ENCODE data around the gene CDKN1B.
"Not testable (repeated sequence)": the region's sequence is repeated elsewhere in the genome, so short reads cannot be mapped to it uniquely, and the experiment has no call there.

Gene CDKN1B

DNA sequence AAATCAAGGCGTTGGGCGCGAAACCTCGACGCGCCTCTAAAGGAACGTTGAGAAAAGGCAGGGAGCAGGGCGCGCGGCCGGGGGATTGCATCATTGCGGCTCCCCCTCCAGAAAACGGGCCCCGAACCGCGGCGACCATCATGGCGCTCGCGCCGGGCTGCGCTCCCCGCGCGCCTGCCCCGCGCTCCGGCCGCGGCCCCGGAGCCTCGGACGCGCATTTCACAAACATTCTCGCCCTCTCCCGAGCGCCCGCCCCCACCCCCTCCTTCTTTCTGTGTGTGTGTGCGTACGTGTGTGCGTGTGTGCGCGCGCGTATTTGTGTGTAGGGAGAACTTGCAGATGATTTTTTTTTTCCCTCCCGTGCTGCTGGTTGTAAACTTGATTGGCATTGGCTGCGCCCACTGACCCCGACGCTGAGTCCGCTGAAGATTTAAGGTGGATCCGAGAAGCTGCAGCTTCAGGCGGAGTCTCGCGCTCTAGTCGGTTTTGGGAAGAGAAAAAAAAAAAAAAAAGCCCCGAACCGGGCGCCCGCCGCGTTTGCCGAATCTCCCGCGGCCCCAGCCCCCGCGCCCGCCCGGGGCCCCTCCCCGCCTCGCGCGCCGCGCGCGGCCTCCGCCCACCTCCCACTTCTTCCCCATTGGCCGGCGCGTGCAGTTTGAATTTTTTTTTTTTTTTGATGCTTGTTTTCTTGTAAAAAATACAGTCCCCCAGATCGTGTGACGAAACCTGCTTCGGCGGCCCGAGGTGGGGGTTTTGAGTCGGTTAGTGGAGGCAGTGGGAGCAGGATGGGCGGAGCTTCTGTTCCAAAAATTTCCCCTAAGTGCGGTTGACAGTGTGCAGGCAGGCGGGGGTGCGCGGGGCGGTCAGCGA, 8.2 kb downstream of the CDKN1B start:
- peak; percentile 93 for DNase-seq

DNA sequence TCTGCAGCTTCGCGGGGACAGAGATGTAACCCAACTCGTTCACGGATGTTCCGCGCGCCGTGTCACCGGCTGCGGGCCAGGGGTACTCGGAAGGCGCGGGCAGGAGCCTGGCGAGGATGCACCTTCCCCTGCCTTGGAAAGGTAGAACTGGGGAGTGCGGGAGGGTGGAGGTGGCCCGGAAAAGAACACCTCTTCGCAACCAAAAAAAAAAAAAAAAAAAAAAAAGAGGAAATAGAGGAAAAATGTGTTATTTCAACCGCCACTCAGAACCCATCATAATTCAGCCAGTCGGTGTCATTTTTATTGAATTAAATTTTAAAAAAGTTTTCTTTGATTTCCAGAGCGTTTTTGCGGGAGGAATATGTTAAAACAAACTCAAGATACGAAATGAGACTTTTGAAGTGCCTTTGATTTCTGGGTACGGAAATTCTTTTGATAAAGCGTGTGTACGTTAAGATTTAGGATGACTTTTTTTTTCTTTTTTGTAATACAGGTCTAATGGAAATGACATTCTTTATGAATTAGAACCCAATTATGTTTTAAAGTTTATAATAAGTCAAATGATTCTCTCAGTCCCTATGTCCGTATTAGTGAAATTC, 8.9 kb downstream of the CDKN1B start:
- DNase-seq = no peak

DNA sequence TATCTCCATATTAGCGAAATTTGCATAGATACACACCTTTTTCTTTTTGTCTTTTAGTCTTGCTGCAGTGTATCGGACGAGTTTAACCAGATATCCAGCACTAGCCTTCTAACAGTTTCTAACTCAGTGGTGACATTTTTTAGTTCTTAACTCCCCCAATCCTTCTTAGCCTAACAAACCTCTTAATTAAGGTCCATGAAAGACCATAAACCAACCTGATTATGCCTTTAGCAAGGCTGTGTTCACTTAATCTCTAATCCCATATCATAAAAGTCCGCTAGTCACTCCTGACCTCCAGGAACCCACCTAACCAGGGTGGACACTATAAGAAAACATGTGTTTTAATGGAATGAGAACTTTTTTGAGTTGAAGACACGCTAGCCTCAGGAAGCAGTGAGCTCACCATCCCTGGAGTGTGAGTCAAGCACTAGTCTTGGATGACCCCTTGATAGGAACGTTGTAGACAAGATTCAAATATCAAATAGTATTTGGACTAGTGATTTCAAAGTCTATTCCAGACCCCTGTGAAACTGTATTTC, 9.5 kb downstream of the CDKN1B start:
- DNase-seq = no peak

DNA sequence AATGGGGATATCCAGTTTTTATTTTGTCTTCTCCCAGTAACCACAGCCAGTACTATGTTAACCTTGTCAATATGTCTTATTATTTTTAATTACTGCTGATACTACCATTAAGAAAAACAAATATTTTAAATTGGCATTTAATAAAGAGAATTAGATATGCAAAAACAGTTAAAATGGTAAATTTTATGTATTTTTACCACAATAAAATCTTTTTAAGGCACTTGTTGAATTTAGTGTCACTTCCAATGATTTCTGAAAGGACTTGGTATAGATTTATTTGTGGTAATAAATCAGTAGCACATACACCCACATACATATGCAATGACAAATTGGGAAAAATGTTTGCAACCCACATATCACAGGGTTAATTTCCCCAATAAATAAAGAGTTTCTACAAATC, 14.0 kb downstream of the CDKN1B start:
- no peak for DNase-seq

DNA sequence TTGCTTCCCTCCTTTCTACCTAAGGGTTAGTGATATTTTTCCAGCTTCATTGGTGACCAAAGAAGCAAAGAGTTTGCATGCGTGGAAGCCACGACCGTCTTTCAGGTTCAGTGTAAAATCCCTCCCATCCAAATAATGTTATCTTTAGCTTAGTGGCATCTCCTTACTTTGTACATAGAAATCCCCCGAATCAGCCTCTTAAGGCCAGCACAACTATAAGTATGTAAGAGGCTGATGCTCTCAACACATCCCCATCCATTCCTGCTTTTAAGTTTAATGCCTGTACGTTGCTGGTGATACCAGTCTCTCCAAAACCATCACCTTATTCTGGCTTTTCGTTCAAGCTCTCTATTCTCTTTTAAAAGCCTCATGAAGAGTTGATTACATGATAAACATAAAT, 14.6 kb downstream of the CDKN1B start:
- no peak for DNase-seq

DNA sequence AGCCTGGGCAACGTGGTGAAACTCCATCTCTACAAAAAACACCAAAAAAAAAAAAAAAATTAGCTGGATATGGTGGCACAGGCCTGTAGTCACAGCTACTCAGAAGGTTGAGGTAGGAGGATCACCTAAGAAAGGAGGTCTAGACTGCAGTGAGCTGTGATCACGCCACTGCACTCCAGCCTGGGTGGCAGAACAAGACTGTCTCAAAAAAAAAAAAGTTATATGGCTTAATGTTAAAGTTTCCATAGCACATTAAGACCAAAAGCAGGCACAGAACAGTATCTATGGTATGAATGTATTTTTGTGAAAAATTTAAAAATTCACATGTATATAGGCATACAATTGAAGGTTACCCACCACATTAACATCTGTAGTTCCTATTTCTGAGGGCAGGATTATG, 15.9 kb downstream of the CDKN1B start:
- no peak for DNase-seq

DNA sequence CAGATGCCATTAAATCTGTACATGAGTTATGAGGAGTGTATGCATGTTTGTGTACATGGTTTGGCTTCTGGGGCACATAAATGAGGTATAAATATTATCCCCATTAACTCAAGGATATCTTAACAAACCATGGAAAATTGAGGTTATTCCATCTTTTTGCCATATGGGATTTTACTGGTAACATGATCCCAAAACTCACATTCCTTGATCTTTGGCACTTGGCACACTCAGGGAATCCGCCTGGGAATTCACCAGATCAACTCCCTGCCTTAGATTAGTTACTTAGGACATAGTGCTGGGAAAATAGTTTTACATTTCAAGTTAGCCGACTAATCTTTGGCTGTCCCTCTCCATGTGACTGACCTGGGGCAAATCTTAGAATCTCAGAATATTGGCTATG, 16.9 kb downstream of the CDKN1B start:
- DNase-seq = no peak

DNA sequence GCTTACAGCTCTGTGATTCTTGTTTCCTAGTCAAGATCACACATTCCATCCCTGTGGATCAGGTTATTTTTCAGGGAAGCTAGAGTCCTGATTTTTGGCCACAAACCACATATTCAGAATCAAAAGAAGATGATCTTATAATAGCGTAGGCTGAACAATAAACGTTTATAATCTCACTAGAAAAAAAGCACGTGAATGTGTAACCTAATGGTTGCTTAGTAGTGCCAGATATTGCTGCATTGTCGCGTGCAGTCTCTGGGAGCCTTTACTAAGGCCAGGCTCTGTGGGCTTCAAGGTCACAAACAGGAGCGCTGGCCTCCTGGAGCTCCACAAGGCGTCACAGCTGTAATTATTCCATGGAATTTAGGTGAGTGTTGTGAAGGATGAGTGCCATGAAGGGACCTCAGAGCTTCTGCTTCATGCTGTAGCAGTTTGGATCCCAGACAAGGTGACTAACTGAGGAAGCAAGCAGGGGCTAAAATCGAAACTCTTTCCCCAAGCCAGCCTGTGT, 17.4 kb downstream of the CDKN1B start:
- no peak for DNase-seq

DNA sequence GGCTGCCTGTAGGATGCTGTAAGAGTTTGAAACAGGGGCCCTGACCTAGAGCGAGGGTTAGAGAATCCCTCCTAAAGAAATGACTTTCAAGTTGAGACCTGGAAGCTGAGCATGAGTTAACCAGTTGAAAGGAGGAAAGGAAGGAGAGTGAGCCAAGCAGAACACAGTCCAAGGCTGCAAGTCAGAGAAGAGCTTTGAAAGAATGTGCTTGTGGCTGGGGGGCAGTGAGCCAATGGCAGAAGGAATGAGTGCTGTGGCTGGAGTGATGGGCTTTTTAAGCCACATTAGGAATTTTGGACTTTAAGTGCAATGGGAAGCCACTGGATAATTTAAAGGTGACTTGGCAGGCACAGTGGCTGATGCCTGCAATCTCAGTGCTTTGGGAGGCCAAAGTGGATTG, 18.1 kb downstream of the CDKN1B start:
- no peak for DNase-seq

DNA sequence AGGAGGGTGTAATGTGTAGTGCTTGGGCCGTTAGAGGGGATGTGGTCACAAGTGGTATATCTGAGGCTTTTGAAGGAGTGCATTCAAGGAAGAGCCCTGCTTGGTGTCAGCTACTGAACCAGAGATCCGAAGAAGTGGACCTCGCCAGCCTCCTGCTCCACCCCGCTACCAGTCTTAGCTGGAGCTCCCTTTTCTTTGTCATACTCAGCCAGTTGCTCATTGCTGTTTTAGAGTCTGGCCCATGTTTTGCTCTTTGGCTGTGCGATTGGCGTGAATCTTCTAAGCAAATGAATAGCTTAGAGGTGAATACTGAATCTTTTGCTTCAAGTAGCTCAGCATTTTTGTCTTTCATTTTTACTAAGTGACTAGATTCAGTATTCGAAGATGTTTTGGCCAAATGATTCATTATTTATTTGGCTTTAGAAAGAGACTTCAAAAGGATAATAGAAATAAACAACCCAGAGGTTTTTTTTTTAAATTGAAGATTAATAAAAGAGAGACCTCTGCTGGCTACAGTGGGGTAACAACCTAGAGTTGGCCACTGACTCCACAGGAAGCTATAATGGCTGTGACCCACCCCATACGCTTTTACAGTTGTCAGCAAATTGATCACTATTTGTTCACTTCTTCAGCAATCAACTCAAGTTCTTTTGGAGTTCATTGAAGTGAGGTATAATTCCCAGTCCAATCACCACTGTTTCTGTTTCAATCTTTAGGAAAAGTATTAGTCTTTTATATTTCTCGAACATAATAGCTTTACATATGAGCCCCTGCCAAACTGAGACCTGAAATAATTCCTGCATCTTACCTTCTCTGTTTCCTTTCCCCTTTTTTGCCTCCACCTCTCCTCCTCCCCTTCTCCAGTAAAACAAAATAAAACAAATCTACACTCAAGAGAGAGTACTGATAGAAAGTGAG, 19.9 kb downstream of the CDKN1B start:
- no peak for DNase-seq

DNA sequence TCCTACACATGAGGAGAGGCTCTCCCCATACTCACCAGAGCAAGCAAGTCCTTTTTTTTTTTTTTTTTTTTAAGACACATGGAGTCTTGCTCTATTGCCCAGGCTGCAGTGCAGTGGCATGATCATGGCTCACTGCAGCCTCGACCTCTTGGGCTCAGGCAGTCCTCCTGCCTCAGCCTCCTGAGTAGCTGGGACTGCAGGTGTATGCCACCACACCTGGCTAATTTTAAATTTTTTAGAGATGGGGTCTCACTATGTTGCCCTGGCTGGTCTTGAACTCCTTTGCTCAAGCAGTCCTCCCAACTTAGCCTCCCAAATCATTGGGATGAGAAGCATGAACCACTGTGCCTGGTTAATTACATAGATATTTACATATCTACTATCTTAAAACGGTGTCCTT, 21.0 kb downstream of the CDKN1B start:
- not testable (repeated sequence) for DNase-seq

DNA sequence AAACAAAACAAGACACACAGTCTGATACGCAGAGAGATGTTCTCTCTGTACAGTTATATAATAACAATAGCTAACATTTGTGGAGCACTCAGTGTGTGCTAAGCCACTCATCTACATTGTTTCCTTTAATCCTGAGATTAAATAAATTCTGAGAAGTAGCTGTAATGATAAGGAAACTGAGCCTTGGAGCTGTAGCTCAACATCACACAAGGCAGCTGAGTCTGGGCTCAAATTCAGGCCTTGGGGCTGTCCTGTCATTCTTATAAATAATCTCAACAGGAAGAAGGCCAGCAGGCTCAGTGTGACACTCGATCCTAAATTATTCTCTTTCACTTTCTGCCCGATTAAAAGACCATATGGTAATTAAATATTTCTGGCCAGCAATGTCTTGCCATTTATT, 24.5 kb downstream of the CDKN1B start:
- DNase-seq = no peak

DNA sequence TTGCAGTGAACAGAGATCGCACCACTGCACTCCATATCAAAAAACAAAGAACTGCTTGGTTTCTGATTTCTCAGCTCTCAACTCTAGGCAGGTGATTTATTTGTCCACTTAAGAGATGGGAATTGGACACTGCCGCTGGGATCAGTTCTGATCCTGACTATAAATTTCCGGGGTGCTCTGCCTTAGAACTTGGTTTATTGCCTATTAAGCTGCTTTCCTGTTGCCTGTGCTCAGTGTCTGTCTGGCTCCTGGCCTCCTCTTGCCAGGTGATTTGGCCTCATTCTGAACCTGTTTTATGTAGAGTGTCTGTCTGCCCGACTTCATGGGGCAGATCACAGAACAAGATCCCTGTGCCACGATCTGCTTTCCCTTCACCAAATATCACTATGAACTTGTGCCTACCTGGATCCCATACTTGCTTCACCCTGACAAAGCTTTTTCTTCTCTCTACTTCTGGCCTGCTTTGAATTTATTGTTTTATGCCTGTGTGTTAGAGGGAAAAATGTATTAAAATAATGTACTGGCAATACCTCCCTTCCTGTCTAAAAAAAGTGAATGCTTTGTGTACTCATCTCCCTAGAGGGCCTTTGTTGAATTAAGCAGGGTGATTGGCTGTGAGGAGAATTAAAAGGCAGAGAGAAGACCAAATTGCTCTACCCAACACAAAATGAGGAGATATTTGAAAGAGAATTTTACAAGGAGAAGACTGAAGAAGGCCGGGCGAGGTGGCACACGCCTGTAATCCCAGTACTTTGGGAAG, 27.6 kb downstream of the CDKN1B start:
- no peak for DNase-seq

DNA sequence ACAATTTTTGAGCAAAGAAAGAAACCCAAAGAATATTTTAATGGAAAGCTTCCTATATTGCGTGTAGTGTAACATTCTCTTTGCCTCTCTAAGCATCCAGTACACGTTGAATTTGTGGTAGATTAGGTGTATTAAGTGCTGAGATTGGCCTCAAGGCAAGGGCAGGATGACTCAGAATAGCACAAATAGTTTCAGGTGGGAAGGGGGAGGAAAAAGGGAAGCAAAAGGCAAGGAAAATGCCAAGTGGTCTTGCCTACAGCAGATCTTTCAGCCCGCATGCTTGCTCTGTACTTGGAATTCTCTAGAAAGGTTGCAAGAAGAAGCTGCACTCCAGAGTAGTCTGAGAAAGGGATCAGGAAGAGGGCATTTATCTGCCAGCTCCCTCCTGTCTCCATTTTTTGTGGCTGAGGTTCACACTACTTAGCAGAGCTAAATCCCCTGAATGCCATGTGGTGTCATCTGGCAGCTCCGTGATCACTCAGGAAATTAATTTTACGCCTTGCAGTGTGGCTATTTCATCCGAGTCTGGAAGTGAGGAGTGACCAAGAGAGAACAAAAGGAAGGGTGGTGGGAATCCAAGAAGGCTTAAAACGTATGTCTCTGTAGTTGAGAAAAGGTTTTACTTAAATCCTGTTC, 28.5 kb downstream of the CDKN1B start:
- no peak for DNase-seq

DNA sequence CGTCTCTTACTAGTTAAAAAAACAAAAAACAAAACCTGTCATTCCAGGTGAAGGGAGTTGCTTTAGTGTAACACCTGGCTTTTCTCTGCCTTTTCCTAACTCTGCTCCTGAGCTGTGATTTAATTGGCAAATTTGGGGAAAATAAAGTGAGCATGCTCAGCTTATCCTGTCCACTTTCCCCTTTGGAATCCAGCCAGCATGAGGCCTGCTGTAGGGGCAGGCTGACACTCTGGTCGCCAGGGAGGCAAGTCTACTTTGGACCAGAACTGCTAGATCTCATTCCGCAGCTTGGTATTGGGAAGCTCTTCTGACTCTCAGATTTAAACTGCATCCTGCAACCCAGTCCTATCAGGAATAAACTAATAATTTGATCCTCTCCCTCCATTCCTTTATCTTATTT, 30.1 kb downstream of the CDKN1B start:
- DNase-seq = no peak

DNA sequence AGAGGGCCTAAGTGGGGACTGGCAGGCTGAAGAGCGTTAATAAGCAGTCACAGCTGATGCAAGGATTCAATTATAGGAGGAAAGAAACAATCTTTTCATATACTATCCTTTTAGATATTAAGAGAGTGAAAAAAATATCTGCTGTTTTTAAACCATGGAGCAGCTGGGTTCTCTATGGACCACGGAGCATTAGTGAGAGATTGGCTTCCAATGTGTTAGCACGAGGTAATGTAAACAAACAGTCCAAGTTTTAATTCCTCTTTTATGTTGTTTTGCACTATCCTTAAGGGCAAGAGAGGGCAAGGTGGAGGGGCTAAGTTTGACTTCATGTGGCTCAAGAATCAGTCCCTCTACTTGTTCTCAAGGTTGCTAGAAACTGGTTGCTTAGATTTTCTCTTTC, 30.9 kb downstream of the CDKN1B start:
- DNase-seq = no peak

DNA sequence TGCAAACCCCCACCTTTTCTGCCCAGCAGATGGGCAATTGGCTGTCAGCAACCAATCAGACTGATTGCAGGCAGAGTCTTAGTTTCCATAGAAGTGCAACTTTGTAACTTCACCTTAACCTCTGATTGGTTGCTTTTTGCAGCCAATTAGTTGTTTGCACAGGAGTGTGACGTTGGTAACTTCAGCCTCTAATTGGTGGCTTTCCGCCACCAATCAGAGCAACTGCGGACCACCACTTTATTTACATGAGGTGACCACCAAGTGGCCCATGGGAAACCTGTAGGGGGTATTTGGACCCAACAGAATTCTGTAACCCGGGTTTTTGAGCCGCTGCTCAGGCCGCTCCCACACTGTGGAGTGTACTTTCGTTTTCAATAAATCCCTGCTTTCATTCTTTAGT, 32.3 kb downstream of the CDKN1B start:
- DNase-seq = peak; percentile 49

DNA sequence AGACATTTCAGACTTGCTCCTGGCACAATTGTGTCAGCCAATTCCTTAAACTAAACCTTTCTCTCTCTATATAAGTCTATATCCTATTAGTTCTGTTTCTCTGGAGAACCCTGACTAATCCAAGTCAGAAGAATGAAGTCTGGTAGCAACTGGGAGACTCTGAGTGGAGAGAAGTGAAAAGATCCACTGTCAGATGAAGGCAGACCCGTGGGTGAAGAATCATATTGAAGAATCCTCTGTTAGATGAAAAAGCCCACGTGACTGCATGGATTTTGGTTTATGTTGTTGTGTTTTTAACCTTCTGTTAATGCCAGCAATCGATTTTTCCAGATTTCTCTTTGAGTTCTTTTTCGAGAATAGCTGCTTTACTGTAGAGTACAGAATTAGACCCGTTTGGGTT, 38.8 kb downstream of the CDKN1B start:
- DNase-seq = no peak

DNA sequence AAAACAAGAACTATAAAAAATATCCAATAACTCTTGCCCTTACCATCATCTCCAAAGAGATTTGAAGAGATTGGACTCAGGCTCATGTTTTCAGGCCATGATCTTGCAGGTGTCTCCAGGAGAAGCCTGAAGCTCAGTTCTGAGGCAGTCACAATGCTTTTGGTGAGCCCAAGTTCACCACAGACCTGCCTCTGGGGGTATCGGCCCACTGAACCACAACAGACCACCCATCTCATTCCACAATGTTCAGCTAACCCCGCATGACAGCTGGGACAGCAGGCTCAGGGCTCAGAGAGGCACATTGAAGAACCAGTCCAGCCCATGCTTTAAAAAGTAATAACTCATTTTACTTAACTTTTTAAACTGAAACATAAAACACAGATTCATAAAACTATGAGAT, 40.0 kb downstream of the CDKN1B start:
- no peak for DNase-seq

DNA sequence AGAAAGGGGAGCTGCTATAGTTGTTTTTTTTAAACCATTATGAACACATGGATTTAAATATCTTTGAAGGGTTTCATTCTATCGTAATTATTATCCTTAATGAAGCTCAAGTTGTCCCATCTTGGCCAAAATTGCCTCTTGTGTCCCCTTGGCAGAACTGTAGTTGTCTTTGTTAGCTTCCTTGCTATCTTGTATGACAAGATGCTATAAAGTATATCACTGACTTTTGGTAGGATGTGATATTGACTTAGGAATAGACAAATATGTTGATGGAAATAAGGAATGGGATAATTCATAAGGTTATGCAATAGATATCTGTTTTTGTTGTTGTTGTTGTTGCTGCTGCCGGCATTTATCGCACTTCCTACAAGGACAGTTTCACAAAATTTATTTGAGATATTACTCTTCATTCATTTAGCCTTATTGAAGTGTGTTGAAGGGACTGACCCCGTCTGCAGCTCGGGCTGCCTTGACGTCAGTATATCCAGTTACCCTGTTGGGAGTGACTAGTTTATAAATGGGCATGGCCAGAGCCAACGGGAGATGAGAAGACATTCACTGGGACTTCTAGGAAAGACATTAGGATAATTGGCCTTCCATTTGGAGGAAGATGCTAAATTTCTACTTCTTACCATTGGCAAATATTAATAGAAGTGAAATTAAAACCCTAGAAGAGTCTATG, 42.2 kb downstream of the CDKN1B start:
- no peak for DNase-seq

DNA sequence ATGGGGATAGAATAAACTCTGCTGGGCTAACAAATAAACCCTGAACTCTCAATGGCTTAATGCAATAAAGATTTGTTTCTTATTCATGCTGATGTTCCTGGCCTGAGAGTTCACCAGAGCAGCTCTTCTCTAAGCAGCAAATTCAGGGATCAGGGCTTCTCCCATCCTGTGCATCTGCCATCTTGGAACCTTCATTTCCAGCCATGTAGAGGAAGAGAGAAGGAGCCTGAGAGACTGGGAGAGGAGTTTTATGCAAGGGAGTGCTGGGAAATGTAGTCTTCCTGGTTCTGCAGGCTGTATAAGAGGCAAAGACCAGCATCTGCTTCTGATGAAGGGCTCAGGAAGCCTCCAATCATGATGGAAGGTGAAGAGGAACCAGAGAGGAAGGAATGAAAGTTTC, 47.7 kb downstream of the CDKN1B start:
- no peak for DNase-seq

Measured in T1000 (cell line).